HepG2 (cell line): Measurements from ENCODE around the gene CCDC50. TPM values are rescaled to one million over a fixed set of nuclear protein-coding genes. Genes with fewer than 3 reads are reported as not detected.

Source experiments
- ATAC-seq: fragments of 200-7000 bp; cut with Tn5 transposase; 3 replicates; pipeline ENCODE4 v1.9.1; 2020; ENCODE audit warnings: mild to moderate bottlenecking, moderate library complexity
- BruUV-seq: library from RNA; stranded (reverse); fragments of 400-500 nt; replicated peaks from 2 replicates; lab custom pipeline; 2021; lab: Mats Ljungman, UMichigan
- CTCF ChIA-PET: fragments of 300-600 bp; formaldehyde crosslinking; extraction: SDS; loops from one replicate; lab custom pipeline; 2021; ENCODE audit warnings: low total read pairs, inconsistent platforms, low intra/inter-chr PET ratio; lab: Yijun Ruan, JAX
- POLR2A ChIA-PET: fragments of 350-600 bp; sonication (Branson Sonifier 250); formaldehyde crosslinking; loops from one replicate; lab custom pipeline; 2020; ENCODE audit warnings: antibody characterized with exemption, inconsistent platforms; lab: Yijun Ruan, JAX
- DNase-seq: peaks from one replicate; pipeline ENCODE4 v3.0.0-alpha.2; 2015; ENCODE audit warnings: low spot score
- FAIRE-seq: peaks from 3 replicates; lab custom pipeline; 2011; peaks lifted over from hg19 to GRCh38; lab: Jason Lieb, UNC
- H2AFZ ChIP-seq: one replicate; pipeline ENCODE4 v1.6.1; 2011; ENCODE audit warnings: low read length, inconsistent platforms
- H3K27ac ChIP-seq: fragments of 300-600 bp; 3 replicates; pipeline ENCODE4 v1.8.0; 2011; ENCODE audit warnings: mixed run types, mild to moderate bottlenecking, mixed read lengths, low read length, inconsistent platforms; ENCODE audit not compliant: insufficient read depth; ENCODE audit errors: extremely low read length
- H3K27me3 ChIP-seq, 2 experiments: fragments of 200-600 bp in 1 of 2; 2 replicates in 1 of 2; 3 replicates in 1 of 2; pipeline versions ENCODE4 v1.6.0 to v1.8.0; 2011; ENCODE audit warnings: low read length in 2 of 2, mild to moderate bottlenecking in 2 of 2, moderate library complexity in 2 of 2, inconsistent platforms in 1 of 2; ENCODE audit not compliant: insufficient read depth in 2 of 2, control insufficient read depth in 1 of 2
- H3K36me3 ChIP-seq, 2 experiments: fragments of 200-600 bp in 1 of 2; replicated peaks in 1 of 2; 2 replicates in 1 of 2; 3 replicates in 1 of 2; pipeline versions ENCODE4 v1.5.1 to v1.8.0; 2011; ENCODE audit warnings: low read length in 2 of 2, inconsistent platforms in 1 of 2; ENCODE audit not compliant: insufficient read depth in 2 of 2, control insufficient read depth in 1 of 2
- H3K4me1 ChIP-seq: 2 replicates; pipeline ENCODE4 v1.5.1; 2012; ENCODE audit warnings: low read length, inconsistent platforms; ENCODE audit not compliant: insufficient read depth
- H3K4me2 ChIP-seq: 2 replicates; pipeline ENCODE4 v1.6.0; 2011; ENCODE audit warnings: low read depth, low read length, inconsistent platforms
- H3K4me3 ChIP-seq, 3 experiments: fragments of 200-600 bp in 1 of 3; sonication (generic), shearing (Covaris generic) in 1 of 3; replicated peaks in 1 of 3; 2 replicates each; pipeline ENCODE4 v1.5.1; 2011 to 2016; ENCODE audit warnings: low read length in 3 of 3, inconsistent platforms in 2 of 3, low read depth in 2 of 3, mild to moderate bottlenecking in 2 of 3, control low read depth in 1 of 3, mixed read lengths in 1 of 3; ENCODE audit not compliant: insufficient read depth in 1 of 3
- H3K79me2 ChIP-seq: one replicate; pipeline ENCODE4 v1.6.1; 2011; ENCODE audit warnings: low read length, inconsistent platforms; ENCODE audit not compliant: insufficient read depth
- H3K9ac ChIP-seq: 2 replicates; pipeline ENCODE4 v1.6.0; 2011; ENCODE audit warnings: mild to moderate bottlenecking, low read depth, low read length, inconsistent platforms; ENCODE audit not compliant: insufficient read depth
- H3K9me3 ChIP-seq: 2 replicates; pipeline ENCODE4 v1.5.1; 2012; ENCODE audit warnings: mild to moderate bottlenecking, low read length
- H4K20me1 ChIP-seq: 2 replicates; pipeline ENCODE4 v1.6.0; 2011; ENCODE audit warnings: inconsistent platforms, mild to moderate bottlenecking, low read length, moderate library complexity; ENCODE audit not compliant: insufficient read depth
- ZNF121 ChIP-seq: sonication (generic); formaldehyde crosslinking; IDR thresholded peaks from 2 replicates; pipeline ENCODE4 v1.5.0; 2020; ENCODE audit warnings: mild to moderate bottlenecking, missing genetic modification reagents
- ZNF260 ChIP-seq: sonication (generic); formaldehyde crosslinking; IDR thresholded peaks from 2 replicates; pipeline ENCODE4 v1.4.0; 2020; ENCODE audit warnings: missing genetic modification reagents, low read depth, mild to moderate bottlenecking, borderline replicate concordance
- ZNF296 ChIP-seq: sonication (generic); formaldehyde crosslinking; conservative IDR thresholded peaks from 2 replicates; pipeline ENCODE4 v1.5.0; 2020; ENCODE audit warnings: mild to moderate bottlenecking, missing genetic modification reagents
- ZNF337 ChIP-seq: sonication (generic); formaldehyde crosslinking; IDR thresholded peaks from 2 replicates; pipeline ENCODE4 v1.5.1; 2020; ENCODE audit warnings: missing genetic modification reagents, low read depth, mild to moderate bottlenecking, borderline replicate concordance
- ZNF430 ChIP-seq: sonication (generic); formaldehyde crosslinking; IDR thresholded peaks from 2 replicates; pipeline ENCODE4 v1.9.0; 2021; ENCODE audit warnings: mild to moderate bottlenecking, missing genetic modification reagents
- ZNF501 ChIP-seq: sonication (generic); formaldehyde crosslinking; IDR thresholded peaks from 2 replicates; pipeline ENCODE4 v1.5.1; 2020; ENCODE audit warnings: mild to moderate bottlenecking, moderate library complexity, missing genetic modification reagents
- WGBS: methylation state at CpG from one replicate; pipeline ENCODE4 v1.1.6; 2017; ENCODE audit warnings: low lambda C conversion rate; 5-methylcytosine and 5-hydroxymethylcytosine counted together
- in situ Hi-C: cut with HindIII; loops from 2 replicates; pipeline ENCODE4 v1.10.0; 2017; ENCODE audit warnings: low pct_unique_long_range_greater_than_20kb; ENCODE audit not compliant: extremely low pct_ligation_motif_present
- intact Hi-C: fragments of 100-400 bp; cut with micrococcal nuclease; formaldehyde crosslinking; loops from one replicate; pipeline ENCODE4 v1.10.0; 2022; ENCODE audit not compliant: unreplicated experiment
- polyA plus RNA-seq, 8 experiments: library from polyadenylated mRNA; depleted of rRNA in 3 of 8; stranded (reverse) in 7 of 8; unstranded in 1 of 8; fragments of >200 nt; fragmentation: Illumina TruSeq in 4 of 8; extraction: Trizol in 4 of 8; gene quantifications; 2 replicates each; pipeline versions ENCODE4 v1.2.1 to v1.2.3, GENCODE V29; 2011 to 2016; ENCODE audit warnings: low read depth in 4 of 8, missing spikeins in 1 of 8, mixed read lengths in 1 of 8; ENCODE audit not compliant: insufficient read depth in 1 of 8
- total RNA-seq, 5 experiments: library from RNA; depleted of rRNA; stranded (reverse); fragments of >200 nt; fragmentation: Illumina TruSeq; extraction: Trizol; gene quantifications; 2 replicates each; pipeline ENCODE4 v1.2.3, GENCODE V29; 2016; ENCODE audit warnings: low read depth in 1 of 5
- TF ChIP-seq, protein P1 (sequence below): IDR thresholded peaks from 2 replicates; pipeline ENCODE4 v1.6.1; 2016; ENCODE audit warnings: low read depth, control low read depth

CCDC50 gene
- total and polyA plus RNA-seq, 2 of the 13 experiments (the other 11 are each of a cell fraction or from before 2014, with no cell fraction given) = 47.6 to 66.4 TPM

DNA sequence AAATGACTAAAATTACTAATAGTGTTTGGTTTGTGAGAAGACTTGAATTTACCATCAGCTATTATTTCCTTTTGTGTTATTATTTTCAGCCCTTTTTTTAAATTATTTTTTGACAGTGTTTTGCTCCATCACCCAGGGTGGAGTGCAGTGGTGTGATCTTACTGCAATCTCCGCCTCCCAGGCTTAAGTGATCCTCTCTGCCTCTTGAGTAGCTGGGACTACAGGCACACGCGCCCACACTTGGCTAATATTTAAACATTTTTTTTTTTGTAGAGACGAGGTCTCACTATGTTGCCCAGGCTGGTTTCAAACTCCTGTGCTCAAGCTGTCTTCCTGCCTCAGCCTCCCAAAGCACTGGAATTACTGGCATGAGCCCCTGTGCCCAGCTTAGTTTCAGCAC, 32.8 kb downstream of the CCDC50 start:
- CTCF ChIA-PET = no interaction called here
- no peak overlapping the region for H3K4me3 ChIP-seq
- intact Hi-C loops (no loop called here), in situ Hi-C loops (no loop called here)
- H3K79me2 ChIP-seq = peaks cover 7% of the 10 kb centered on the region
- H3K9ac ChIP-seq = no peak overlapping the region
- DNase-seq (no peak), FAIRE-seq (no peak), ATAC-seq (no peak)
- no peak overlapping the region for H2AFZ ChIP-seq
- POLR2A ChIA-PET = interaction anchor here (1.6 kb wide), 1 partner anchor 9 kb away, joined by 4 read pairs; no protein-coding TSS in a partner anchor
- TF ChIP-seq ZNF121 (CRISPR knock-in tag) (peak; percentile 38; the same call in 1 of the 2 replicates), ZNF296 (no peak)
- H3K27ac ChIP-seq = no peak overlapping the region
- BruUV-seq = no TSS peak
- H3K36me3 ChIP-seq = peaks cover 11 to 73% of the 10 kb centered on the region in 2 experiments
- H3K4me1 ChIP-seq = peaks cover 19% of the 10 kb centered on the region
- H3K9me3 ChIP-seq = no peaks in the 10 kb centered on the region
- no peaks in the 10 kb centered on the region; the same call in 1 of the 2 replicates for H4K20me1 ChIP-seq
- H3K27me3 ChIP-seq = no peaks in the 10 kb centered on the region
- H3K4me2 ChIP-seq = no peak overlapping the region
- 88% methylated on average over 4 of the region's 4 CpGs for WGBS

- TF ChIP-seq ZNF501 (CRISPR knock-in tag) (no peak), ZNF430 (no peak), ZNF337 (CRISPR knock-in tag) (no peak), ZNF121 (CRISPR knock-in tag) (0 out of 2 replicates have a peak, but pooled peaks have one; percentile 5), ZNF260 (CRISPR knock-in tag) (no peak)
- TF ChIP-seq, protein P1, sequence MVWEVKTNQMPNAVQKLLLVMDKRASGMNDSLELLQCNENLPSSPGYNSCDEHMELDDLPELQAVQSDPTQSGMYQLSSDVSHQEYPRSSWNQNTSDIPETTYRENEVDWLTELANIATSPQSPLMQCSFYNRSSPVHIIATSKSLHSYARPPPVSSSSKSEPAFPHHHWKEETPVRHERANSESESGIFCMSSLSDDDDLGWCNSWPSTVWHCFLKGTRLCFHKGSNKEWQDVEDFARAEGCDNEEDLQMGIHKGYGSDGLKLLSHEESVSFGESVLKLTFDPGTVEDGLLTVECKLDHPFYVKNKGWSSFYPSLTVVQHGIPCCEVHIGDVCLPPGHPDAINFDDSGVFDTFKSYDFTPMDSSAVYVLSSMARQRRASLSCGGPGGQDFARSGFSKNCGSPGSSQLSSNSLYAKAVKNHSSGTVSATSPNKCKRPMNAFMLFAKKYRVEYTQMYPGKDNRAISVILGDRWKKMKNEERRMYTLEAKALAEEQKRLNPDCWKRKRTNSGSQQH = no peak
- H3K9me3 ChIP-seq = no peaks in the 10 kb centered on the region
- POLR2A ChIA-PET = interaction anchor here (1.6 kb wide), 1 partner anchor 9 kb away, joined by 4 read pairs; no protein-coding TSS in a partner anchor
- ATAC-seq = no peak
- no peak overlapping the region for H3K4me2 ChIP-seq
- DNase-seq = no peak
- peaks cover 3% of the 10 kb centered on the region for H3K79me2 ChIP-seq
- H3K4me1 ChIP-seq = peaks cover 19% of the 10 kb centered on the region
- in situ Hi-C loops (no loop called here), intact Hi-C loops (no loop called here)
- CTCF ChIA-PET = no interaction called here
- no peak overlapping the region for H3K9ac ChIP-seq
- H2AFZ ChIP-seq = no peak overlapping the region
- no peaks in the 10 kb centered on the region for H3K27me3 ChIP-seq
- no peak for FAIRE-seq
- H4K20me1 ChIP-seq = no peaks in the 10 kb centered on the region
- peaks cover 11 to 69% of the 10 kb centered on the region in 2 experiments for H3K36me3 ChIP-seq
- no peak overlapping the region for H3K27ac ChIP-seq
- no TSS peak for BruUV-seq
- H3K4me3 ChIP-seq = no peak overlapping the region
- WGBS = 97% methylated on average over 2 of the region's 2 CpGs
Measured at GRCh38 chr3:191362524-191363090, 33.4 kb downstream of the CCDC50 start.
